GM12878 (cell line): ENCODE results near the gene KLHL22.

Experiments
- CREB1 ChIP-seq: IDR thresholded peaks from 2 replicates; pipeline ENCODE4 v1.6.1; 2012; ENCODE audit warnings: low read depth, mild to moderate bottlenecking, inconsistent platforms
- CTCF ChIP-seq, 3 experiments: IDR thresholded peaks in 2 of 3; conservative IDR thresholded peaks in 1 of 3; 2 replicates each; pipeline ENCODE4 v1.5.1; 2011; ENCODE audit warnings: low read depth in 3 of 3, low read length in 3 of 3, mild to moderate bottlenecking in 3 of 3, control low read depth in 2 of 3, moderate library complexity in 2 of 3, inconsistent platforms in 1 of 3, mixed read lengths in 1 of 3; ENCODE audit not compliant: control insufficient read depth in 2 of 3, insufficient read depth in 1 of 3; ENCODE audit errors: extremely low read depth in 1 of 3
- EP300 ChIP-seq, 2 experiments: fragments of 150-350 bp in 1 of 2; IDR thresholded peaks; 2 replicates each; pipeline ENCODE4 v1.6.1; 2011 to 2012; ENCODE audit warnings: low read depth in 2 of 2, low read length in 2 of 2, borderline replicate concordance in 1 of 2, improper control_type of control experiment in 1 of 2, inconsistent platforms in 1 of 2; ENCODE audit not compliant: control insufficient read depth in 1 of 2
- ESRRA ChIP-seq: IDR thresholded peaks from 2 replicates; pipeline ENCODE4 v1.6.1; 2012; ENCODE audit warnings: mild to moderate bottlenecking, low read length, improper control_type of control experiment
- HDAC2 ChIP-seq: fragments of 200-600 bp; sonication (generic); IDR thresholded peaks from 2 replicates; pipeline ENCODE4 v1.6.1; 2017
- NFIC ChIP-seq: IDR thresholded peaks from 2 replicates; pipeline ENCODE4 v1.6.1; 2012; ENCODE audit warnings: low read depth, mild to moderate bottlenecking, inconsistent platforms, low read length, moderate library complexity
- RAD21 ChIP-seq: IDR thresholded peaks from 2 replicates; pipeline ENCODE4 v1.6.1; 2011; ENCODE audit warnings: mild to moderate bottlenecking, low read depth, low read length, moderate library complexity; ENCODE audit not compliant: insufficient read depth
- STAT3 ChIP-seq: IDR thresholded peaks from 2 replicates; pipeline ENCODE4 v1.6.1; 2011; ENCODE audit warnings: low read depth, low read length, improper control_type of control experiment
- SUZ12 ChIP-seq: fragments of 200-600 bp; sonication (generic); IDR thresholded peaks from one replicate; pipeline ENCODE4 v1.6.1; 2018; ENCODE audit warnings: antibody characterized with exemption, mild to moderate bottlenecking; ENCODE audit not compliant: unreplicated experiment
- ZBTB33 ChIP-seq: fragments of 450-650 bp; IDR thresholded peaks from 2 replicates; pipeline ENCODE4 v1.6.1; 2017; ENCODE audit warnings: mild to moderate bottlenecking
- TF ChIP-seq, protein P1 (sequence below): IDR thresholded peaks from 2 replicates; pipeline ENCODE4 v1.6.1; 2012; ENCODE audit warnings: low read length, inconsistent platforms
- TF ChIP-seq, protein P2 (sequence below): fragments of 450-650 bp; IDR thresholded peaks from 2 replicates; pipeline ENCODE4 v1.6.1; 2017; ENCODE audit warnings: mild to moderate bottlenecking, low read depth, inconsistent platforms; ENCODE audit not compliant: poor library complexity, severe bottlenecking

DNA sequence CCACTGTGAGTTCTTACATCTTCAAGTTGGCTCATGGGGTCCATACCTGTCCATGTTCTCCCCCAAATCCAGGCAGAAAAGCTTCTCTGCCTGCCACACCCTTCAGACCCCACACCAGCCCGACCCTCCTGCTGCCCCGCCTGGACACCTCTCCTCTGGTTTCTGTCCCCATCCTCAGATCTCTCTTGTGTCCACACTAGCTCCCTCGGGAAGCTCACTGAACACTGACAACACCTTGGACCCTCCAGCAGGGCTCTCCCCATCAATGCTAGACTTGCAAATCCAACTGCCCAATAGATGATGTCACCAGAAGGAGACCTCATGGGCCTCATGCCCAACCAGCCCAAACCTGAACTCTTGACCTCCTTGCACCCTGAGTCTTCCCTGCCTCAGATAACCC is 60.8 kb downstream of the KLHL22 start:
- no peak for TF ChIP-seq EP300 (IDR thresholded peaks at IDR 0.05; ENCODE audit: borderline replicate concordance in 1 of 2, control insufficient read depth in 1 of 2, low read depth in 2 of 2, low read length in 2 of 2)
- no peak for TF ChIP-seq CTCF (IDR thresholded peaks at IDR 0.05 in 2 of 3, conservative IDR thresholded peaks at IDR 0.05 in 1 of 3; ENCODE audit: control insufficient read depth in 2 of 3, extremely low read depth in 1 of 3, insufficient read depth in 1 of 3, low read depth in 3 of 3, low read length in 3 of 3)
- no peak for TF ChIP-seq CREB1
- no peak for TF ChIP-seq SUZ12
- no peak for TF ChIP-seq RAD21
- TF ChIP-seq ZBTB33: no peak
- no peak for TF ChIP-seq STAT3
- TF ChIP-seq ESRRA: no peak
- TF ChIP-seq, protein P1, sequence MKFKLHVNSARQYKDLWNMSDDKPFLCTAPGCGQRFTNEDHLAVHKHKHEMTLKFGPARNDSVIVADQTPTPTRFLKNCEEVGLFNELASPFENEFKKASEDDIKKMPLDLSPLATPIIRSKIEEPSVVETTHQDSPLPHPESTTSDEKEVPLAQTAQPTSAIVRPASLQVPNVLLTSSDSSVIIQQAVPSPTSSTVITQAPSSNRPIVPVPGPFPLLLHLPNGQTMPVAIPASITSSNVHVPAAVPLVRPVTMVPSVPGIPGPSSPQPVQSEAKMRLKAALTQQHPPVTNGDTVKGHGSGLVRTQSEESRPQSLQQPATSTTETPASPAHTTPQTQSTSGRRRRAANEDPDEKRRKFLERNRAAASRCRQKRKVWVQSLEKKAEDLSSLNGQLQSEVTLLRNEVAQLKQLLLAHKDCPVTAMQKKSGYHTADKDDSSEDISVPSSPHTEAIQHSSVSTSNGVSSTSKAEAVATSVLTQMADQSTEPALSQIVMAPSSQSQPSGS: no peak
- TF ChIP-seq NFIC: no peak
- TF ChIP-seq, protein P2, sequence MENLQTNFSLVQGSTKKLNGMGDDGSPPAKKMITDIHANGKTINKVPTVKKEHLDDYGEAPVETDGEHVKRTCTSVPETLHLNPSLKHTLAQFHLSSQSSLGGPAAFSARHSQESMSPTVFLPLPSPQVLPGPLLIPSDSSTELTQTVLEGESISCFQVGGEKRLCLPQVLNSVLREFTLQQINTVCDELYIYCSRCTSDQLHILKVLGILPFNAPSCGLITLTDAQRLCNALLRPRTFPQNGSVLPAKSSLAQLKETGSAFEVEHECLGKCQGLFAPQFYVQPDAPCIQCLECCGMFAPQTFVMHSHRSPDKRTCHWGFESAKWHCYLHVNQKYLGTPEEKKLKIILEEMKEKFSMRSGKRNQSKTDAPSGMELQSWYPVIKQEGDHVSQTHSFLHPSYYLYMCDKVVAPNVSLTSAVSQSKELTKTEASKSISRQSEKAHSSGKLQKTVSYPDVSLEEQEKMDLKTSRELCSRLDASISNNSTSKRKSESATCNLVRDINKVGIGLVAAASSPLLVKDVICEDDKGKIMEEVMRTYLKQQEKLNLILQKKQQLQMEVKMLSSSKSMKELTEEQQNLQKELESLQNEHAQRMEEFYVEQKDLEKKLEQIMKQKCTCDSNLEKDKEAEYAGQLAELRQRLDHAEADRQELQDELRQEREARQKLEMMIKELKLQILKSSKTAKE: no peak
- TF ChIP-seq HDAC2: no peak
